ENCODE data around the gene PKN3. TPM values are rescaled to one million over a fixed set of nuclear protein-coding genes. Genes with fewer than 3 reads are reported as not detected.

Gene PKN3
- total RNA-seq, 1 experiment from 2014 or later = 1.1 TPM

DNA sequence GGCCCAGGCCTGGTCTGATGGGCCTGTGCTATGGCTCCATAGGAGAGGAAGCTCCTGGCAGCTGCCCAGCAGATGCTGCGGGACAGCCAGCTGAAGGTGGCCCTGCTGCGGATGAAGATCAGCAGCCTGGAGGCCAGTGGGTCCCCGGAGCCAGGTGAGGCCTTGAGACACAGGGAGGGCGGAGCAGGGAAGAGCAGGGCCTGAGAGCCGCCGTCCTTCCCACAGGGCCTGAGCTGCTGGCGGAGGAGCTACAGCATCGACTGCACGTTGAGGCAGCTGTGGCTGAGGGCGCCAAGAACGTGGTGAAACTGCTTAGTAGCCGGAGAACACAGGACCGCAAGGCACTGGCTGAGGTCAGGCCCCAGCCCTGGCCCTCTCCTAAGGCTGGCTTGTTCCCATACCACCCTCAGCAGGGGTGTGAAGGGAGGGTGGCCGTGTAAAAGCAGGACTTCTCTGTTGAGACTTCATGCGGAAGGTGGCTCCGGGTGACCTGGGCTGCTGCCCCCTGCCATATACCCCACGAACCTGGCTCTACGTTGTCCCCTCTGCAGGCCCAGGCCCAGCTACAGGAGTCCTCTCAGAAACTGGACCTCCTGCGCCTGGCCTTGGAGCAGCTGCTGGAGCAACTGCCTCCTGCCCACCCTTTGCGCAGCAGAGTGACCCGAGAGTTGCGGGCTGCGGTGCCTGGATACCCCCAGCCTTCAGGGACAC lies 4.5 kb downstream of the PKN3 start:
- ChIA-PET CTCF (no interaction called here), POLR2A (interaction anchor here (1.2 kb wide), 1 partner anchor 16 kb away, joined by 3 read pairs; no protein-coding TSS in a partner anchor)
- Mint-ChIP-seq H3K36me3 (ENCODE audit: insufficient read depth, unreplicated experiment) (no peaks in the 10 kb centered on the region), H3K27me3 (ENCODE audit: insufficient read depth, unreplicated experiment) (no peaks in the 10 kb centered on the region), H3K27ac (ENCODE audit: low read depth, unreplicated experiment) (no peak overlapping the region), H3K4me1 (ENCODE audit: insufficient read depth, unreplicated experiment) (peaks cover 6% of the 10 kb centered on the region), H3K4me3 (ENCODE audit: unreplicated experiment) (no peak overlapping the region), H3K9me3 (ENCODE audit: unreplicated experiment) (no peaks in the 10 kb centered on the region)
- TF ChIP-seq, protein P1, sequence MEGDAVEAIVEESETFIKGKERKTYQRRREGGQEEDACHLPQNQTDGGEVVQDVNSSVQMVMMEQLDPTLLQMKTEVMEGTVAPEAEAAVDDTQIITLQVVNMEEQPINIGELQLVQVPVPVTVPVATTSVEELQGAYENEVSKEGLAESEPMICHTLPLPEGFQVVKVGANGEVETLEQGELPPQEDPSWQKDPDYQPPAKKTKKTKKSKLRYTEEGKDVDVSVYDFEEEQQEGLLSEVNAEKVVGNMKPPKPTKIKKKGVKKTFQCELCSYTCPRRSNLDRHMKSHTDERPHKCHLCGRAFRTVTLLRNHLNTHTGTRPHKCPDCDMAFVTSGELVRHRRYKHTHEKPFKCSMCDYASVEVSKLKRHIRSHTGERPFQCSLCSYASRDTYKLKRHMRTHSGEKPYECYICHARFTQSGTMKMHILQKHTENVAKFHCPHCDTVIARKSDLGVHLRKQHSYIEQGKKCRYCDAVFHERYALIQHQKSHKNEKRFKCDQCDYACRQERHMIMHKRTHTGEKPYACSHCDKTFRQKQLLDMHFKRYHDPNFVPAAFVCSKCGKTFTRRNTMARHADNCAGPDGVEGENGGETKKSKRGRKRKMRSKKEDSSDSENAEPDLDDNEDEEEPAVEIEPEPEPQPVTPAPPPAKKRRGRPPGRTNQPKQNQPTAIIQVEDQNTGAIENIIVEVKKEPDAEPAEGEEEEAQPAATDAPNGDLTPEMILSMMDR (IDR thresholded peaks at IDR 0.05; ENCODE audit: unreplicated experiment) = no peak
- DNase-seq (ENCODE audit: unreplicated experiment) = no peak
- no TSS peak for BruUV-seq (replicated peaks)
- intact Hi-C loops (cut with micrococcal nuclease) = no loop called here

GRCh38 chr9:128707446-128707845 lies 5.1 kb downstream of the PKN3 start:
- TF ChIP-seq, protein P1 (IDR thresholded peaks at IDR 0.05; ENCODE audit: unreplicated experiment) = no peak
- ChIA-PET CTCF (no interaction called here), POLR2A (interaction anchor here (0.8 to 1.2 kb wide), 2 partner anchors 16 kb away, joined by 3 read pairs; partner anchors contain the start of gene ZDHHC12)
- Mint-ChIP-seq H3K9me3 (ENCODE audit: unreplicated experiment) (no peaks in the 10 kb centered on the region), H3K4me1 (ENCODE audit: insufficient read depth, unreplicated experiment) (no peaks in the 10 kb centered on the region), H3K36me3 (ENCODE audit: insufficient read depth, unreplicated experiment) (no peaks in the 10 kb centered on the region), H3K27me3 (ENCODE audit: insufficient read depth, unreplicated experiment) (no peaks in the 10 kb centered on the region), H3K4me3 (ENCODE audit: unreplicated experiment) (no peak overlapping the region), H3K27ac (ENCODE audit: low read depth, unreplicated experiment) (no peak overlapping the region)
- intact Hi-C loops (cut with micrococcal nuclease) = no loop called here
- BruUV-seq (replicated peaks) = no TSS peak
- no peak for DNase-seq (ENCODE audit: unreplicated experiment)

DNA sequence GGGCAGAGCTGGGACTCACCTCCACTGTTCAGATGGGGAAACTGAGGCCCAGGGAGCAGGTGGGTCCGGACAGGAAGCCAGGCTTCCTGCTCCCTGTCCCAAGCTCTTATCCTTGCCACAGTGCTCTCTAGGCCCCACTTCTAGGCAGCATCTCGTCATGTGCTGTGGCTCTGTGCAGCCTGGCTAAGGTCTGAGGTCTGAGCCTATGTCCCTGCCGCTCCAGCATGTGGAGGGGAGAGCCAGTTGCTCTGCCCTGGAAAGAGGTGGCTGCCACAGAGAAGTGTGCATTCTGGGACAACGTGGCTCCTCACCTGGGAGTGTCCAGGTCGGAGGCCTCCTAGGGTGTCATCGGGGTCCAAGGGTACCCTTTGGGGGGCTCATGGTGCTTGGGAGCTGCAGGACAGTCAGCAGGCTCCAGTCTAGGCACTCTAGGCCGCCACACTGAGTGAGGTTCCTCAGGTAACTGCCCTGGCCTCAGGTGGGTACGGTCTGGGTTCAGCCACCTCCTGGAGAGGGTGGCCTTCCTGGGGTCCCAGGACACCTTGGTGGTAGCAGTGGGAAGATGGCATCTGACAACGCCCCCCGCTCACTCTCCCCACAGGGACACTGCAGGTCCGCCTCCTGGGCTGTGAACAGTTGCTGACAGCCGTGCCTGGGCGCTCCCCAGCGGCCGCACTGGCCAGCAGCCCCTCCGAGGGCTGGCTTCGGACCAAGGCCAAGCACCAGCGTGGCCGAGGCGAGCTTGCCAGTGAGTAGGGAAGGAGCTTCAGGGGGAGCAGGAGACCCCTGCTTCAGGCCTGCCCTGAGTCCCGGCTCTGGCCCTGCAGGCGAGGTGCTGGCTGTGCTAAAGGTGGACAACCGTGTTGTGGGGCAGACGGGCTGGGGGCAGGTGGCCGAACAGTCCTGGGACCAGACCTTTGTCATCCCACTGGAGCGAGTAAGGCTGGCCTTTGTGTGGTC lies 10.4 kb downstream of the PKN3 start:
- BruUV-seq (replicated peaks) = no TSS peak
- no peak overlapping the region for H3K4me3 Mint-ChIP-seq (ENCODE audit: unreplicated experiment)
- H3K27ac Mint-ChIP-seq (ENCODE audit: low read depth, unreplicated experiment) = no peak overlapping the region
- CTCF ChIA-PET = interaction anchor here (0.6 kb wide), 1 partner anchor 248 kb away, joined by 5 read pairs; no protein-coding TSS in a partner anchor
- H3K4me1 Mint-ChIP-seq (ENCODE audit: insufficient read depth, unreplicated experiment) = no peaks in the 10 kb centered on the region
- POLR2A ChIA-PET = interaction anchor here (0.7 kb wide), 1 partner anchor 133 kb away, joined by 3 read pairs; no protein-coding TSS in a partner anchor
- no peaks in the 10 kb centered on the region for H3K9me3 Mint-ChIP-seq (ENCODE audit: unreplicated experiment)
- intact Hi-C loops (cut with micrococcal nuclease) = no loop called here
- TF ChIP-seq, protein P1 (IDR thresholded peaks at IDR 0.05; ENCODE audit: unreplicated experiment) = no peak
- DNase-seq (ENCODE audit: unreplicated experiment) = no peak
- no peaks in the 10 kb centered on the region for H3K27me3 Mint-ChIP-seq (ENCODE audit: insufficient read depth, unreplicated experiment)
- no peaks in the 10 kb centered on the region for H3K36me3 Mint-ChIP-seq (ENCODE audit: insufficient read depth, unreplicated experiment)

DNA sequence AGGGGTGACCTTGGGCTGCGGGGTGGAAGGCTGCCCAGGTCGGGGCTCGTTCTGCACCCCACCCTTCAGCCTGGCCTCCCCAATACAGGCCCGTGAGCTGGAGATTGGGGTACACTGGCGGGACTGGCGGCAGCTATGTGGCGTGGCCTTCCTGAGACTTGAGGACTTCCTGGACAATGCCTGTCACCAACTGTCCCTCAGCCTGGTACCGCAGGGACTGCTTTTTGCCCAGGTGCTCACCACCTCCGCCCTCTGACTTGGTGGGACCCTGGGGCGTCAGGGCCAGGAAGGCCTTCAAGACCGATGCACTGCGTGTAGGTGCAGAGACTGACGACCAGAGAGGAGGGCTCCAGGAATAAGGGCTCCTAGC lies 11.1 kb downstream of the PKN3 start:
- no peak overlapping the region for H3K27ac Mint-ChIP-seq (ENCODE audit: low read depth, unreplicated experiment)
- intact Hi-C loops (cut with micrococcal nuclease) = no loop called here
- no peak for DNase-seq (ENCODE audit: unreplicated experiment)

More for the DNA sequence above, 11.1 kb downstream of the PKN3 start:
- no peaks in the 10 kb centered on the region for H3K9me3 Mint-ChIP-seq (ENCODE audit: unreplicated experiment)
- H3K36me3 Mint-ChIP-seq (ENCODE audit: insufficient read depth, unreplicated experiment) = no peaks in the 10 kb centered on the region
- POLR2A ChIA-PET = interaction anchor here (0.7 kb wide), 1 partner anchor 134 kb away, joined by 3 read pairs; no protein-coding TSS in a partner anchor
- BruUV-seq (replicated peaks) = no TSS peak
- CTCF ChIA-PET = no interaction called here
- TF ChIP-seq, protein P1 (IDR thresholded peaks at IDR 0.05; ENCODE audit: unreplicated experiment) = no peak
- no peaks in the 10 kb centered on the region for H3K27me3 Mint-ChIP-seq (ENCODE audit: insufficient read depth, unreplicated experiment)
- H3K4me1 Mint-ChIP-seq (ENCODE audit: insufficient read depth, unreplicated experiment) = no peaks in the 10 kb centered on the region
- H3K4me3 Mint-ChIP-seq (ENCODE audit: unreplicated experiment) = no peak overlapping the region

Data from MCF 10A (cell line).